Esophagus squamous epithelium (tissue), 5 donors: Measurements from ENCODE around the gene TBXAS1. TPM values are rescaled to one million over a fixed set of nuclear protein-coding genes. Genes with fewer than 3 reads are reported as not detected.

ENCODE experiments used
- DNase-seq: peaks from one replicate; lab custom pipeline; 2025; lab: John Stamatoyannopoulos, UW
- H3K27ac ChIP-seq, 4 donors: fragments of 200-600 bp; sonication (generic); one replicate each; pipeline ENCODE4 v1.5.1; 2016 to 2019; ENCODE audit warnings: mild to moderate bottlenecking in 1 of 4
- H3K27me3 ChIP-seq, 4 donors: fragments of 200-600 bp; sonication (generic); 1 replicate in 3 of 4; 2 replicates in 1 of 4; pipeline versions ENCODE4 v1.5.1 to v1.6.0; 2017 to 2021; ENCODE audit warnings: antibody characterized with exemption in 1 of 4
- H3K36me3 ChIP-seq, 3 donors: fragments of 200-600 bp; sonication (generic); one replicate each; pipeline ENCODE4 v1.5.1; 2016 to 2019
- H3K4me1 ChIP-seq, 3 donors: fragments of 200-600 bp; sonication (generic); one replicate each; pipeline ENCODE4 v1.5.1; 2017 to 2019
- H3K4me3 ChIP-seq, 4 donors: fragments of 200-600 bp; sonication (generic); 1 replicate in 3 of 4; 2 replicates in 1 of 4; pipeline ENCODE4 v1.5.1; 2016 to 2019; ENCODE audit warnings: mild to moderate bottlenecking in 2 of 4, moderate library complexity in 1 of 4
- H3K9me3 ChIP-seq, 3 donors: fragments of 200-600 bp; sonication (generic); one replicate each; pipeline ENCODE4 v1.5.1; 2016 to 2019
- POLR2A ChIP-seq, 4 donors: fragments of 450-650 bp; IDR thresholded peaks; one replicate each; pipeline ENCODE4 v1.6.1; 2017; ENCODE audit warnings: antibody characterized with exemption in 4 of 4, mild to moderate bottlenecking in 4 of 4, moderate library complexity in 3 of 4
- WGBS, 2 donors: methylation state at CpG; one replicate each; pipeline ENCODE4 v1.1.5; 2018; 5-methylcytosine and 5-hydroxymethylcytosine counted together
- intact Hi-C: fragments of 100-400 bp; cut with DNase I; formaldehyde crosslinking; loops from one replicate; pipeline ENCODE4 v1.15.0; 2022
- total RNA-seq, 4 donors: library from RNA; depleted of rRNA; stranded (reverse); fragments of >200 nt; gene quantifications; one replicate each; pipeline ENCODE4 v1.1.0, GENCODE V29; 2016
- TF ChIP-seq, protein P1 (sequence below), 6 experiments: fragments of 450-650 bp in 4 of 6; fragments of 200-600 bp in 2 of 6; sonication (generic) in 2 of 6; IDR thresholded peaks; one replicate each; pipeline ENCODE4 v1.5.1; 2016 to 2019; ENCODE audit warnings: antibody characterized with exemption in 6 of 6, mild to moderate bottlenecking in 4 of 6, moderate library complexity in 4 of 6
- donor health status: DM: yes; HTN: yes; CAD: no.

TBXAS1 gene
- total RNA-seq, 4 donors from 2014 or later: 9.4 to 24.8 (median 17.8) TPM

DNA sequence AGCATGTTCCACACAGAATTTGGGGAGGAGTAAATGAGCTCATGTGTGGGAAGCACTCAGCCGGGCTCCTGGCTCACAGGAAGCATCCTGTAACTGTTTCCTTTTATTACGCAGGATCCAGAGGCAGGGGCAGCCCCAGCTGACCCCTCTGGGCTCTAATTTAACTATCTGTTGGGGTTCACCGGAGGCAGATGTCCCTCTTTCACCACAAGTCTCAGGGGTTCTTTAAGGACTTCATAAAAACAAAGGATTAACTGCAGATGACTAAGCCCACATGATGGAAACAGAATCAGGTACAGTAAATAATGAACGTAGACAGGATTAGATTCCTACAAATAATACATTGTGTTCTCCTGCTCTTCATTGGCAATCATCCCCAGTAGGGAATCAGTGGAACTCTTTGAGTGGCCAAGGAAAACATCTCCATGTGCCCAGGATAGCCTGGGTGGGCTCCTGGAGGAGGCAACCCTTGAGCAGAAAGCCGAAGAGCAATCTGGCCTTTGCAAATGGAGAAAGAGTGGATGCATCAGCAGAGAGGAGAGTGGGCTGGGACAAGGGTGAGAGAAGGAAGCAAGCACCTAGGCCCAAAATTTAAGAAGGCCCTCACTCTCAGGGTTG lies 24.6 kb downstream of the TBXAS1 start:
- Histone ChIP-seq H3K4me1 (peaks cover 4 to 38% (median 27%) of the 10 kb centered on the region in 3 donors), H3K9me3 (no peaks in the 10 kb centered on the region), H3K36me3 (no peaks in the 10 kb centered on the region), H3K27ac (peak overlapping the region; percentile 71 to 85 (median 82)), H3K27me3 (no peaks in the 10 kb centered on the region), H3K4me3 (no peak overlapping the region)
- intact Hi-C loops: no loop called here
- 13 to 23% methylated on average over 4 to 5 of the region's 5 CpGs for WGBS, 2 donors
- no peak for DNase-seq
- TF ChIP-seq POLR2A (IDR thresholded peaks at IDR 0.05): no peak
- TF ChIP-seq, protein P1, sequence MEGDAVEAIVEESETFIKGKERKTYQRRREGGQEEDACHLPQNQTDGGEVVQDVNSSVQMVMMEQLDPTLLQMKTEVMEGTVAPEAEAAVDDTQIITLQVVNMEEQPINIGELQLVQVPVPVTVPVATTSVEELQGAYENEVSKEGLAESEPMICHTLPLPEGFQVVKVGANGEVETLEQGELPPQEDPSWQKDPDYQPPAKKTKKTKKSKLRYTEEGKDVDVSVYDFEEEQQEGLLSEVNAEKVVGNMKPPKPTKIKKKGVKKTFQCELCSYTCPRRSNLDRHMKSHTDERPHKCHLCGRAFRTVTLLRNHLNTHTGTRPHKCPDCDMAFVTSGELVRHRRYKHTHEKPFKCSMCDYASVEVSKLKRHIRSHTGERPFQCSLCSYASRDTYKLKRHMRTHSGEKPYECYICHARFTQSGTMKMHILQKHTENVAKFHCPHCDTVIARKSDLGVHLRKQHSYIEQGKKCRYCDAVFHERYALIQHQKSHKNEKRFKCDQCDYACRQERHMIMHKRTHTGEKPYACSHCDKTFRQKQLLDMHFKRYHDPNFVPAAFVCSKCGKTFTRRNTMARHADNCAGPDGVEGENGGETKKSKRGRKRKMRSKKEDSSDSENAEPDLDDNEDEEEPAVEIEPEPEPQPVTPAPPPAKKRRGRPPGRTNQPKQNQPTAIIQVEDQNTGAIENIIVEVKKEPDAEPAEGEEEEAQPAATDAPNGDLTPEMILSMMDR (IDR thresholded peaks at IDR 0.05): no peak

DNA sequence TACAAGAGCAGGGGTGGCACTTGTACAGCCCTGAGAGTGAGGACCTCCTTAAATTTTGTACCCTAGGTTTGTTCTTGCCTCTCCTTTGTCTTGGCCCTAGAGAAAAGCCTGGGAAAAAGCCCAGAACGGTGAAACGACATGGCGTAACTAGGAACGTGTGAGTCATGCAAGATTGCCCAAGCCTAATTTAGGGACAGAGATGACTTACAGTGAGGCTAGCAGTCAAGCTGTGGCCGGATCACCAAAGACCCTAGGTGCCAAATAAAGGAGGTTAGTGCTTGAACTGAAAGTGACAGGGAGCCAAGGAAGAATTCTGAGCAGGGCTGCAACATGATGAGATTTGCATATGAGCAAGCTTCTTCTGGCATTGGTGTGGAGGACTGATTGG lies 25.1 kb downstream of the TBXAS1 start:
- H3K4me1 ChIP-seq: peaks cover 4 to 38% (median 27%) of the 10 kb centered on the region in 3 donors
- no peak for TF ChIP-seq POLR2A (IDR thresholded peaks at IDR 0.05)
- TF ChIP-seq, protein P1 (IDR thresholded peaks at IDR 0.05): no peak
- no peaks in the 10 kb centered on the region for H3K27me3 ChIP-seq
- H3K9me3 ChIP-seq: no peaks in the 10 kb centered on the region
- H3K36me3 ChIP-seq: no peaks in the 10 kb centered on the region
- intact Hi-C loops: no loop called here
- no peak overlapping the region for H3K4me3 ChIP-seq
- 30 to 47% methylated on average over 5 of the region's 5 CpGs for WGBS, 2 donors
- no peak for DNase-seq
- peak overlapping the region; percentile 71 to 85 (median 82) for H3K27ac ChIP-seq

DNA sequence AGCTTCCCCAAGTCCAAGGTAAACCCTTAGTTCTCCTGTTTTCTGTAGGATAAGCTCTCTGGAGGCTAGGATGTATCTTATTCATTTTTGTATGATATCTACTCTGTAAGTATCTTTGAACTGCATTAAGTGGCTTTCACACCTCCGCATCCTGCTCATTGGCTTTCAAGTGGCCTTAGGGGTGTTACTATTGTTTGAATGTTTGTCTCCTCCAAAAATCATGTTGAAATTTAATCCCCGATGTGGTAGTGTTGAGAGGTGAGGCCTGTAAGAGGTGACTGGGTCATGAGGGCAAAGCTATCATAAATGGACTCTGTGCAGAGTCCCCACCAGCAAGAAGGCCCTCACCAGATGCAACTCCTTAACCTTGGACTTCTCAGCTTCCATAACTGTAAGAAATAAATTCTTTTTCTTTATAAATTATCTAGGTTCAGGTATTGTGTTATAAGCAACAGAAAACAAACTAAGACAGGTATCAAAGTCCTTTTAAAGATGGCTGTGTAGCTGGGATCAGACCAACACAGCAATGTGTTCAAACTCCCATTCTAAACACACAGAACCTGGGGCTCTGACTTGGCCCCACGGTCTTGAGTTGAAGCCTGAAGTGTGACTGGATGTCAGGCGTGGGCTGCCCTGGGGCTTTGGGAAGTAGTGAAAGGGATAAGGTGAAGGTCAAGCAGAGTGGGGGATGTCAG lies 25.9 kb downstream of the TBXAS1 start:
- no peak for DNase-seq
- Histone ChIP-seq H3K27me3 (no peaks in the 10 kb centered on the region), H3K4me3 (no peak overlapping the region), H3K9me3 (no peaks in the 10 kb centered on the region), H3K36me3 (no peaks in the 10 kb centered on the region), H3K27ac (peak overlapping the region in 3 of 4 donors; percentile 82 to 85 (median 82)), H3K4me1 (peaks cover 4 to 38% (median 27%) of the 10 kb centered on the region in 3 donors)
- TF ChIP-seq, protein P1 (IDR thresholded peaks at IDR 0.05): no peak
- intact Hi-C loops: no loop called here
- 81 to 89% methylated on average over 4 of the region's 4 CpGs for WGBS, 2 donors

DNA sequence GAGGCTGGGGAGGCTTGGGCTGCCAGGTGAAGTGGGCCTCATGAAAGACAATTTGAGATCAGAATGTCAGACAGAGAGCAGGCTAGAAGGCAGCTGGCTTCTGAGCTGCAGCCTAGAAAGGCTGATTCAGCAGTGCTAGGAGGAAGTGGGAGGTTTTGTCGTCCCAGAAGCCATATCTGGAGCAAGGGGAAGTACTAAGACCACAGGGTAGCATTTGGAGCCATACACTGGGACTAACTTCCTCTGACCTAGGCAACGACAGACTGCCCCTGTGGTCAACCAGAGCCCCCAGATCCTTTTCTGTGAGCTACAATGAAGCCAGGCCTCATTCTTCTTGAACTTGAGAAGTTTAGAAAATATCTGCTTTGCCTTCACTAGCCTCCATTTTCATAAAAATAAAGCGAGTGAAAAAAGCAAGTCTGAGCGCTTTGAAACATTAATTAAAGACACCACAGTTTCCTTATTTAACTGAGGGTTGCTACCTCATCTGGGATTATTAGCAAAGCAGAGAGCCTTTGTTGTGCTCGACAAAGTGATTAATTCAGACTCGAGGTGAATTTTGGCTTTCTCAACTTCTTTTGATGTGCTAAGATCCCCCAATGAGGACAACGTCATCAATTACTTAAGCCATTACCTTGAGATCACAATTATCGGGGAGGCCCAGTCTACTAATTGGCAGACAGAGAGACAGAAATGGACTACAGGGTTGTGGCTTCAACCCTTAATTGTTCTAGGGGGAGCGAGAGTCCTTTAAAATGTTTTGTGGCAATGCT lies 26.6 kb downstream of the TBXAS1 start:
- intact Hi-C loops: no loop called here
- H3K9me3 ChIP-seq: no peaks in the 10 kb centered on the region
- H3K27ac ChIP-seq: peak overlapping the region in 3 of 4 donors; percentile 73 to 85 (median 82)
- TF ChIP-seq, protein P1 (IDR thresholded peaks at IDR 0.05): no peak
- no peak for TF ChIP-seq POLR2A (IDR thresholded peaks at IDR 0.05)
- no peak for DNase-seq
- H3K4me3 ChIP-seq: no peak overlapping the region
- no peaks in the 10 kb centered on the region for H3K27me3 ChIP-seq
- no peaks in the 10 kb centered on the region for H3K36me3 ChIP-seq
- 70 to 76% methylated on average over 8 to 9 of the region's 9 CpGs for WGBS, 2 donors
- peaks cover 4 to 42% (median 27%) of the 10 kb centered on the region in 3 donors for H3K4me1 ChIP-seq
